CD4-positive, CD25-positive, alpha-beta regulatory T cell (primary cell): ENCODE results near the gene ZNF629. TPM values are rescaled to one million over a fixed set of nuclear protein-coding genes. Genes with fewer than 3 reads are reported as not detected.

Source experiments
- ATAC-seq, 2 donors: fragments of 150-1000 bp; cut with Tn5 transposase; one replicate each; pipeline ENCODE4 v1.10.0; 2021; ENCODE audit warnings: low read depth in 2 of 2, moderate number of reproducible peaks in 2 of 2, moderate library complexity in 1 of 2
- DNase-seq, 3 donors: peaks; one replicate each; pipeline versions ENCODE4 v3.0.0 to v3.0.0-alpha.2; 2012 to 2022; ENCODE audit warnings: mixed read lengths in 1 of 3
- H3K27ac ChIP-seq: one replicate; pipeline ENCODE4 v1.7.0; 2013; ENCODE audit warnings: mild to moderate bottlenecking, low read length; ENCODE audit not compliant: insufficient read depth, poor library complexity, severe bottlenecking
- H3K27me3 ChIP-seq: one replicate; pipeline ENCODE4 v1.7.0; 2013; ENCODE audit warnings: low read length; ENCODE audit not compliant: control insufficient read depth, insufficient read depth
- H3K36me3 ChIP-seq: one replicate; pipeline ENCODE4 v1.7.0; 2013; ENCODE audit warnings: mild to moderate bottlenecking, low read length, moderate library complexity; ENCODE audit not compliant: control insufficient read depth, insufficient read depth
- H3K4me1 ChIP-seq: 2 replicates; pipeline ENCODE4 v1.7.0; 2013; ENCODE audit warnings: mild to moderate bottlenecking, low read length; ENCODE audit not compliant: insufficient read depth, control insufficient read depth, poor library complexity, severe bottlenecking
- H3K4me3 ChIP-seq: one replicate; pipeline ENCODE4 v1.7.0; 2013; ENCODE audit warnings: low read depth, mild to moderate bottlenecking, low read length, moderate library complexity
- H3K9me3 ChIP-seq, 2 experiments: 1 replicate in 1 of 2; 2 replicates in 1 of 2; pipeline ENCODE4 v1.7.0; 2013; ENCODE audit warnings: low read length in 2 of 2, mild to moderate bottlenecking in 1 of 2, moderate library complexity in 1 of 2; ENCODE audit not compliant: control insufficient read depth in 2 of 2
- H3K27ac Mint-ChIP-seq, 3 donors: one replicate each; pipeline ENCODE4 v1.8.0; 2020 to 2022; ENCODE audit warnings: mild to moderate bottlenecking in 3 of 3, mixed read lengths in 3 of 3, moderate library complexity in 2 of 3
- H3K27me3 Mint-ChIP-seq: one replicate; pipeline ENCODE4 v1.8.0; 2022; ENCODE audit warnings: mild to moderate bottlenecking, mixed read lengths
- H3K36me3 Mint-ChIP-seq: one replicate; pipeline ENCODE4 v1.8.0; 2020; ENCODE audit warnings: mixed read lengths
- H3K4me1 Mint-ChIP-seq, 4 donors: one replicate each; pipeline ENCODE4 v1.8.0; 2020 to 2022; ENCODE audit warnings: mixed read lengths in 4 of 4, mild to moderate bottlenecking in 1 of 4
- H3K4me3 Mint-ChIP-seq, 4 donors: one replicate each; pipeline ENCODE4 v1.8.0; 2020 to 2022; ENCODE audit warnings: mild to moderate bottlenecking in 4 of 4, mixed read lengths in 4 of 4, moderate library complexity in 3 of 4
- H3K9me3 Mint-ChIP-seq, 7 donors: one replicate each; pipeline ENCODE4 v1.8.0; 2020 to 2022; ENCODE audit warnings: mixed read lengths in 7 of 7, mild to moderate bottlenecking in 3 of 7, moderate library complexity in 2 of 7
- polyA plus RNA-seq, 4 donors: library from polyadenylated mRNA; unstranded; fragments of 300-500 nt; fragmentation: Illumina TruSeq; gene quantifications; one replicate each; pipeline ENCODE4 v1.2.3, GENCODE V29; 2021
- total RNA-seq: library from RNA; stranded (reverse); gene quantifications from one replicate; pipeline ENCODE4 v1.2.3, GENCODE V29; 2022

ZNF629 gene
- total and polyA plus RNA-seq, 5 donors from 2014 or later, result 0.23 to 0.79 (median 0.39) TPM

- DNase-seq, result peak; percentile 94 to 99 (median 96)
- Histone ChIP-seq H3K27ac (peak within 1 kb of the TSS; percentile 78), H3K36me3 (peaks cover 19% of the 10 kb centered on the region), H3K4me3 (peak within 1 kb of the TSS; percentile 87), H3K4me1 (peaks cover 9% of the 10 kb centered on the region), H3K9me3 (no peaks in the 10 kb centered on the region), H3K27me3 (no peaks in the 10 kb centered on the region)
- Mint-ChIP-seq H3K4me1 (peaks cover 5 to 32% (median 21%) of the 10 kb centered on the region in 4 donors), H3K27ac (peak within 1 kb of the TSS; percentile 93 to 95 (median 94)), H3K9me3 (no peaks in the 10 kb centered on the region), H3K4me3 (peak within 1 kb of the TSS; percentile 91 to 98 (median 95)), H3K36me3 (peaks cover 22% of the 10 kb centered on the region), H3K27me3 (no peaks in the 10 kb centered on the region)
- ATAC-seq, result peak; percentile 99
Measured at GRCh38 chr16:30747799-30748633, 39.0 kb downstream of the ZNF629 start, which contains the start of gene PHKG2. Gene PHKG2, plus strand, starts transcription at chr16:30748425. Its CDS starts 396 bp downstream, at chr16:30748821.

GRCh38 chr16:30747331-30747730 is 39.7 kb downstream of the ZNF629 start:
- Mint-ChIP-seq H3K27ac (peak overlapping the region; percentile 93 to 95 (median 94)), H3K9me3 (no peaks in the 10 kb centered on the region), H3K4me1 (peaks cover 5 to 32% (median 21%) of the 10 kb centered on the region in 4 donors), H3K36me3 (peaks cover 22% of the 10 kb centered on the region), H3K4me3 (peak overlapping the region; percentile 91 to 98 (median 95)), H3K27me3 (no peaks in the 10 kb centered on the region)
- Histone ChIP-seq H3K4me3 (peak overlapping the region; percentile 87), H3K27ac (peak overlapping the region; percentile 78), H3K27me3 (no peaks in the 10 kb centered on the region), H3K4me1 (peaks cover 9% of the 10 kb centered on the region), H3K9me3 (no peaks in the 10 kb centered on the region), H3K36me3 (peaks cover 17% of the 10 kb centered on the region)
- ATAC-seq (no peak), DNase-seq (no peak)

- DNase-seq (no peak), ATAC-seq (no peak)
- Mint-ChIP-seq H3K9me3 (no peaks in the 10 kb centered on the region), H3K36me3 (peaks cover 29% of the 10 kb centered on the region), H3K4me1 (peaks cover 5 to 32% (median 21%) of the 10 kb centered on the region in 4 donors), H3K27ac (peak overlapping the region; percentile 93 to 95 (median 94)), H3K4me3 (peak overlapping the region in 2 of 4 donors; percentile 91 to 98), H3K27me3 (no peaks in the 10 kb centered on the region)
- H3K27me3 ChIP-seq, result no peaks in the 10 kb centered on the region
- peak overlapping the region; percentile 78 for H3K27ac ChIP-seq
- peaks cover 17% of the 10 kb centered on the region for H3K36me3 ChIP-seq
- no peaks in the 10 kb centered on the region for H3K9me3 ChIP-seq
- peaks cover 9% of the 10 kb centered on the region for H3K4me1 ChIP-seq
- no peak overlapping the region for H3K4me3 ChIP-seq
Measured at GRCh38 chr16:30746638-30747175, 40.3 kb downstream of the ZNF629 start.

GRCh38 chr16:30745082-30745481 is 41.9 kb downstream of the ZNF629 start:
- Histone ChIP-seq H3K27ac (no peak overlapping the region), H3K4me3 (no peak overlapping the region), H3K9me3 (no peaks in the 10 kb centered on the region), H3K4me1 (peaks cover 9% of the 10 kb centered on the region), H3K36me3 (peaks cover 6% of the 10 kb centered on the region), H3K27me3 (no peaks in the 10 kb centered on the region)
- H3K36me3 Mint-ChIP-seq, result peaks cover 23% of the 10 kb centered on the region
- H3K9me3 Mint-ChIP-seq, result peaks cover 0 to 1% (median 0%) of the 10 kb centered on the region in 7 donors
- no peaks in the 10 kb centered on the region for H3K27me3 Mint-ChIP-seq
- H3K4me3 Mint-ChIP-seq, result peak overlapping the region in 2 of 4 donors; percentile 78 to 80
- peak overlapping the region in 2 of 3 donors; percentile 3 to 60 for H3K27ac Mint-ChIP-seq
- ATAC-seq (no peak), DNase-seq (no peak)
- H3K4me1 Mint-ChIP-seq, result peaks cover 5 to 40% (median 23%) of the 10 kb centered on the region in 4 donors

- Mint-ChIP-seq H3K4me3 (peak overlapping the region in 1 of 4 donors; percentile 78), H3K4me1 (peaks cover 5 to 32% (median 16%) of the 10 kb centered on the region in 4 donors), H3K27ac (no peak overlapping the region), H3K36me3 (peaks cover 19% of the 10 kb centered on the region), H3K9me3 (peaks cover 0 to 1% (median 0%) of the 10 kb centered on the region in 7 donors), H3K27me3 (no peaks in the 10 kb centered on the region)
- Histone ChIP-seq H3K4me1 (peaks cover 8% of the 10 kb centered on the region), H3K27me3 (no peaks in the 10 kb centered on the region), H3K27ac (no peak overlapping the region), H3K4me3 (no peak overlapping the region), H3K36me3 (peaks cover 11% of the 10 kb centered on the region), H3K9me3 (no peaks in the 10 kb centered on the region)
- DNase-seq (no peak), ATAC-seq (no peak)
Measured at GRCh38 chr16:30744183-30744582, 42.8 kb downstream of the ZNF629 start.

- Mint-ChIP-seq H3K36me3 (peaks cover 19% of the 10 kb centered on the region), H3K27me3 (no peaks in the 10 kb centered on the region), H3K4me1 (peaks cover 5 to 30% (median 16%) of the 10 kb centered on the region in 4 donors), H3K27ac (peak overlapping the region in 1 of 3 donors; percentile 1), H3K9me3 (peaks cover 0 to 1% (median 0%) of the 10 kb centered on the region in 7 donors), H3K4me3 (peak overlapping the region in 1 of 4 donors; percentile 81)
- no peaks in the 10 kb centered on the region for H3K9me3 ChIP-seq
- no peak overlapping the region for H3K27ac ChIP-seq
- DNase-seq (no peak), ATAC-seq (no peak)
- H3K27me3 ChIP-seq, result no peaks in the 10 kb centered on the region
- peaks cover 15% of the 10 kb centered on the region for H3K36me3 ChIP-seq
- H3K4me3 ChIP-seq, result no peak overlapping the region
- H3K4me1 ChIP-seq, result peaks cover 7% of the 10 kb centered on the region
Measured at GRCh38 chr16:30743716-30744115, 43.3 kb downstream of the ZNF629 start.

GRCh38 chr16:30741461-30741914 is 45.5 kb downstream of the ZNF629 start:
- H3K4me3 Mint-ChIP-seq, result no peak overlapping the region
- H3K27me3 Mint-ChIP-seq, result no peaks in the 10 kb centered on the region
- no peaks in the 10 kb centered on the region for H3K27me3 ChIP-seq
- H3K9me3 Mint-ChIP-seq, result peaks cover 0 to 1% (median 0%) of the 10 kb centered on the region in 7 donors
- no peak overlapping the region for H3K27ac ChIP-seq
- no peaks in the 10 kb centered on the region for H3K9me3 ChIP-seq
- DNase-seq, result no peak
- no peak for ATAC-seq
- no peaks in the 10 kb centered on the region for H3K4me1 ChIP-seq
- H3K36me3 ChIP-seq, result peaks cover 38% of the 10 kb centered on the region
- H3K4me3 ChIP-seq, result no peak overlapping the region
- peak overlapping the region in 1 of 3 donors; percentile 55 for H3K27ac Mint-ChIP-seq
- H3K4me1 Mint-ChIP-seq, result peaks cover 0 to 15% (median 7%) of the 10 kb centered on the region in 4 donors
- H3K36me3 Mint-ChIP-seq, result peaks cover 26% of the 10 kb centered on the region
